Heart left ventricle (tissue), 16 donors: ENCODE data around the gene CCNT1. TPM values are rescaled to one million over a fixed set of nuclear protein-coding genes. Genes with fewer than 3 reads are reported as not detected.

Experiments
- ATAC-seq, 4 donors: fragments of 200-7000 bp; cut with Tn5 transposase; one replicate each; pipeline ENCODE4 v1.9.1; 2020 to 2022; ENCODE audit warnings: moderate library complexity in 4 of 4, mild to moderate bottlenecking in 3 of 4, moderate number of reproducible peaks in 1 of 4
- DNase-seq, 5 donors: peaks; one replicate each; pipeline ENCODE4 v3.0.0-alpha.2; 2020
- H3K27ac ChIP-seq, 12 donors: fragments of 200-600 bp; sonication (generic) in 4 of 12; one replicate each; pipeline versions ENCODE4 v1.5.0 to v1.8.0; 2016 to 2022; ENCODE audit warnings: mild to moderate bottlenecking in 2 of 12
- H3K27me3 ChIP-seq, 9 donors: fragments of 200-600 bp; sonication (generic) in 2 of 9; one replicate each; pipeline versions ENCODE4 v1.5.1 to v1.8.0; 2016 to 2022; ENCODE audit warnings: mild to moderate bottlenecking in 3 of 9
- H3K36me3 ChIP-seq, 9 donors: fragments of 200-600 bp; sonication (generic) in 2 of 9; one replicate each; pipeline versions ENCODE4 v1.5.0 to v1.8.0; 2018 to 2022; ENCODE audit warnings: mild to moderate bottlenecking in 2 of 9
- H3K4me1 ChIP-seq, 12 donors: fragments of 200-600 bp; sonication (generic) in 4 of 12; one replicate each; pipeline versions ENCODE4 v1.5.0 to v1.8.0; 2016 to 2022; ENCODE audit warnings: mild to moderate bottlenecking in 3 of 12
- H3K4me3 ChIP-seq, 12 donors: fragments of 200-600 bp; sonication (generic) in 4 of 12; one replicate each; pipeline versions ENCODE4 v1.5.0 to v1.8.0; 2017 to 2022; ENCODE audit warnings: mild to moderate bottlenecking in 9 of 12, moderate library complexity in 4 of 12
- H3K9me3 ChIP-seq, 12 donors: fragments of 200-600 bp; sonication (generic) in 4 of 12; one replicate each; pipeline versions ENCODE4 v1.5.0 to v1.8.0; 2016 to 2022; ENCODE audit warnings: mild to moderate bottlenecking in 1 of 12
- CTCF ChIP-seq, 12 donors: fragments of 200-600 bp; sonication (generic) in 4 of 12; IDR thresholded peaks; one replicate each; pipeline versions ENCODE4 v1.5.0 to v1.8.0; 2018 to 2022; ENCODE audit warnings: antibody characterized with exemption in 12 of 12, mild to moderate bottlenecking in 5 of 12
- POLR2A ChIP-seq, 2 donors: fragments of 450-650 bp; IDR thresholded peaks; one replicate each; pipeline ENCODE4 v1.6.1; 2017; ENCODE audit warnings: antibody characterized with exemption in 2 of 2, mild to moderate bottlenecking in 2 of 2, moderate library complexity in 2 of 2
- WGBS, 4 donors: extraction: QIAGEN DNeasy Blood & Tissue Kit in 2 of 4; methylation state at CpG; one replicate each; pipeline versions ENCODE4 v1.1.5 to v1.1.7; 2013 to 2018; 5-methylcytosine and 5-hydroxymethylcytosine counted together
- intact Hi-C, 10 donors: fragments of 100-400 bp; cut with DNase I; formaldehyde crosslinking; loops; one replicate each; pipeline versions ENCODE4 v1.11.1 to v1.14.2; 2022
- polyA plus RNA-seq, 2 donors: library from polyadenylated mRNA; stranded (reverse); fragments of 200-250 nt; gene quantifications; one replicate each; pipeline ENCODE4 v1.2.3, GENCODE V29; 2013
- total RNA-seq, 9 donors: library from RNA; depleted of rRNA in 2 of 9; stranded (reverse); fragments of >200 nt in 2 of 9; fragmentation: NEBNext Ultra II Directional in 3 of 9; extraction: Animal tissue kit (Norgen Biotek cat#: 25700) in 3 of 9; gene quantifications; one replicate each; pipeline versions ENCODE4 v1.1.0 to v1.2.4, GENCODE V29; 2016 to 2023
- donor health status: ischemic (EF 13 %, LVEDD 7.1; RV severe dilation, severe dysfunction).
- donor health status: healthy with polysubstance abuse.
- donor health status: DM: no; HTN: yes; CAD: no.
- donor health status: DM: no; HTN: no; CAD: no.
- donor health status: ischemic (EF 25% LVEDD 6.9; RV normal size, moderate dysfunction).
- donor health status: ischemic (EF 25% LVEDD 5.7; RV mildly dilated, moderate dysfunction).
- donor health status: healthy.
- donor health status: DM: yes; HTN: yes; CAD: no.
- donor health status: ischemic (EF 35%, LVEDD 5.7; RV mildly dilated, moderate dysfunction).
- donor health status: nonischemic (EF 11% LVEDD 7.7; RV severe dilation, severe dysfunction).
- donor health status: DM: yes; HTN: yes; CAD: no.
- donor health status: PGD.
- donor health status: ischemic (EF 29% LVEDD 5.4; RV normal size, mild dysfunction).
- donor health status: nonischemic (EF 23%, LVEDD 6.1; RV moderate dilation, normal function).

The CCNT1 gene
- total and polyA plus RNA-seq, 11 donors, result 2.4 to 29.7 (median 16.6) TPM

- H3K4me3 ChIP-seq, result peak overlapping the region in 2 of 12 donors; percentile 7 to 26
- H3K36me3 ChIP-seq, result peaks cover 0 to 70% (median 64%) of the 10 kb centered on the region in 9 donors
- WGBS, 4 donors, result 53 to 58% (median 56%) methylated on average over 3 of the region's 3 CpGs
- H3K27me3 ChIP-seq, result no peaks in the 10 kb centered on the region
- no peaks in the 10 kb centered on the region for H3K9me3 ChIP-seq
- no peak for DNase-seq
- intact Hi-C loops, result no loop called here
- peaks cover 6 to 65% (median 47%) of the 10 kb centered on the region in 12 donors for H3K4me1 ChIP-seq
- TF ChIP-seq POLR2A (IDR thresholded peaks at IDR 0.05) (no peak), CTCF (IDR thresholded peaks at IDR 0.05) (no peak)
- ATAC-seq, result no peak
- peak overlapping the region in 1 of 12 donors; percentile 51 for H3K27ac ChIP-seq
Measured at GRCh38 chr12:48678551-48679185, 37.8 kb downstream of the CCNT1 start.

GRCh38 chr12:48671231-48671856 lies 45.2 kb downstream of the CCNT1 start:
- Histone ChIP-seq H3K4me1 (peaks cover 0 to 24% (median 5%) of the 10 kb centered on the region in 12 donors), H3K27ac (peak overlapping the region in 2 of 12 donors; percentile 6 to 22), H3K4me3 (no peak overlapping the region), H3K36me3 (peaks cover 0 to 100% (median 97%) of the 10 kb centered on the region in 9 donors), H3K9me3 (no peaks in the 10 kb centered on the region), H3K27me3 (no peaks in the 10 kb centered on the region)
- 78 to 82% (median 81%) methylated on average over 8 of the region's 8 CpGs for whole genome bisulfite sequencing, 4 donors
- ATAC-seq, result peak in 3 of 4 donors; percentile 41 to 74 (median 70)
- intact Hi-C loops, result no loop called here
- no peak for DNase-seq
- no peak for TF ChIP-seq POLR2A (IDR thresholded peaks at IDR 0.05)
- TF ChIP-seq CTCF (IDR thresholded peaks at IDR 0.05), result no peak

GRCh38 chr12:48668996-48669395 lies 47.5 kb downstream of the CCNT1 start:
- 95 to 97% (median 95%) methylated on average over 14 of the region's 14 CpGs for WGBS, 4 donors
- H3K27me3 ChIP-seq, result no peaks in the 10 kb centered on the region
- no peak overlapping the region for H3K4me3 ChIP-seq
- TF ChIP-seq POLR2A (IDR thresholded peaks at IDR 0.05) (no peak), CTCF (IDR thresholded peaks at IDR 0.05) (no peak)
- intact Hi-C loops, result no loop called here
- ATAC-seq, result no peak
- no peak overlapping the region for H3K27ac ChIP-seq
- DNase-seq, result no peak
- no peaks in the 10 kb centered on the region for H3K9me3 ChIP-seq
- peaks cover 0 to 10% (median 0%) of the 10 kb centered on the region in 12 donors for H3K4me1 ChIP-seq
- H3K36me3 ChIP-seq, result peaks cover 0 to 100% (median 98%) of the 10 kb centered on the region in 9 donors

- intact Hi-C loops, result no loop called here
- no peak overlapping the region for H3K27ac ChIP-seq
- H3K9me3 ChIP-seq, result no peaks in the 10 kb centered on the region
- H3K4me3 ChIP-seq, result no peak overlapping the region
- DNase-seq, result no peak
- WGBS, 4 donors, result 92 to 98% (median 94%) methylated on average over 4 of the region's 4 CpGs
- peaks cover 0 to 100% (median 99%) of the 10 kb centered on the region in 9 donors for H3K36me3 ChIP-seq
- H3K27me3 ChIP-seq, result no peaks in the 10 kb centered on the region
- no peak for TF ChIP-seq CTCF (IDR thresholded peaks at IDR 0.05)
- no peak for TF ChIP-seq POLR2A (IDR thresholded peaks at IDR 0.05)
- H3K4me1 ChIP-seq, result no peaks in the 10 kb centered on the region
- ATAC-seq, result no peak
Measured at GRCh38 chr12:48659863-48660262, 56.6 kb downstream of the CCNT1 start.
